B cell (primary cell): ENCODE measurements around the gene MPEG1. TPM values are rescaled to one million over a fixed set of nuclear protein-coding genes. Genes with fewer than 3 reads are reported as not detected.

Source experiments
- ATAC-seq: fragments of 200-7000 bp; cut with Tn5 transposase; one replicate; pipeline ENCODE4 v1.10.0; 2021; ENCODE audit warnings: low read depth, mild to moderate bottlenecking, moderate number of reproducible peaks, moderate library complexity
- CTCF ChIA-PET: fragments of 350-600 bp; sonication (Branson Sonifier 250); formaldehyde crosslinking; loops from one replicate; lab custom pipeline; 2021; ENCODE audit warnings: antibody characterized with exemption, inconsistent platforms; lab: Charles Lee
- POLR2A ChIA-PET: fragments of 350-600 bp; sonication (Branson Sonifier 250); formaldehyde crosslinking; loops from one replicate; lab custom pipeline; 2021; ENCODE audit warnings: antibody characterized with exemption; lab: Charles Lee
- DNase-seq: peaks from one replicate; pipeline ENCODE4 v3.0.0; 2013
- H2AFZ ChIP-seq: 2 replicates; pipeline ENCODE4 v1.6.1; 2012; ENCODE audit warnings: mild to moderate bottlenecking, low read depth, low read length; ENCODE audit not compliant: insufficient read depth, poor library complexity, severe bottlenecking
- H3K27ac ChIP-seq, 2 donors: 1 replicate in 1 of 2; 2 replicates in 1 of 2; pipeline ENCODE4 v1.5.1; 2012 to 2013; ENCODE audit warnings: low read length in 2 of 2, mild to moderate bottlenecking in 2 of 2, moderate library complexity in 1 of 2
- H3K27me3 ChIP-seq, 4 experiments: fragments of 200-600 bp in 1 of 4; sonication (generic) in 1 of 4; replicated peaks in 1 of 4; 1 replicate in 2 of 4; 2 replicates in 2 of 4; pipeline versions ENCODE4 v1.6.1 to v1.7.0; 2013 to 2016; ENCODE audit warnings: low read length in 3 of 4, mild to moderate bottlenecking in 2 of 4, mixed read lengths in 1 of 4, moderate library complexity in 1 of 4; ENCODE audit not compliant: insufficient read depth in 4 of 4, control insufficient read depth in 3 of 4; ENCODE audit errors: control extremely low read depth in 1 of 4
- H3K36me3 ChIP-seq, 2 experiments: replicated peaks in 1 of 2; 1 replicate in 1 of 2; 2 replicates in 1 of 2; pipeline versions ENCODE4 v1.6.1 to v1.7.1; 2013; ENCODE audit warnings: low read length in 1 of 2; ENCODE audit not compliant: insufficient read depth in 2 of 2, control insufficient read depth in 1 of 2; ENCODE audit errors: control extremely low read depth in 1 of 2, extremely low read depth in 1 of 2
- H3K4me1 ChIP-seq, 2 donors: fragments of 200-600 bp in 1 of 2; sonication (generic) in 1 of 2; 1 replicate in 1 of 2; 2 replicates in 1 of 2; pipeline versions ENCODE4 v1.5.1 to v1.6.1; 2013 to 2017; ENCODE audit warnings: low read length in 2 of 2; ENCODE audit not compliant: control insufficient read depth in 2 of 2, insufficient read depth in 2 of 2
- H3K4me2 ChIP-seq: replicated peaks from 2 replicates; pipeline ENCODE3; 2012; ENCODE audit warnings: mild to moderate bottlenecking, low read depth, low read length; ENCODE audit not compliant: poor library complexity, severe bottlenecking
- H3K4me3 ChIP-seq, 5 experiments: fragments of 200-600 bp in 1 of 5; sonication (generic) in 1 of 5; 1 replicate in 3 of 5; 2 replicates in 2 of 5; pipeline versions ENCODE4 v1.5.1 to v1.7.0; 2011 to 2016; ENCODE audit warnings: low read length in 4 of 5, mild to moderate bottlenecking in 4 of 5, low read depth in 2 of 5, control low read depth in 1 of 5, moderate library complexity in 1 of 5; ENCODE audit not compliant: insufficient read depth in 1 of 5; ENCODE audit errors: control extremely low read depth in 1 of 5, extremely low read depth in 1 of 5
- H3K79me2 ChIP-seq: fragments of 200-600 bp; sonication (generic); one replicate; pipeline ENCODE4 v1.6.0; 2016; ENCODE audit warnings: low read length; ENCODE audit not compliant: control insufficient read depth, insufficient read depth
- H3K9ac ChIP-seq: fragments of 200-600 bp; sonication (generic); 2 replicates; pipeline ENCODE4 v1.6.1; 2017; ENCODE audit warnings: mild to moderate bottlenecking, low read length, moderate library complexity
- H3K9me3 ChIP-seq, 3 donors: one replicate each; pipeline versions ENCODE4 v1.6.1 to v1.7.1; 2013; ENCODE audit warnings: low read length in 2 of 3; ENCODE audit not compliant: control insufficient read depth in 2 of 3, insufficient read depth in 1 of 3; ENCODE audit errors: control extremely low read depth in 1 of 3
- H4K20me1 ChIP-seq: 2 replicates; pipeline ENCODE4 v1.6.0; 2012; ENCODE audit warnings: mild to moderate bottlenecking, low read length; ENCODE audit not compliant: insufficient read depth, control insufficient read depth, poor library complexity, severe bottlenecking
- H3K27ac Mint-ChIP-seq: one replicate; pipeline ENCODE4 v1.8.0; 2021; ENCODE audit warnings: mixed read lengths
- H3K27me3 Mint-ChIP-seq: one replicate; pipeline ENCODE4 v1.8.0; 2021; ENCODE audit warnings: mixed read lengths
- H3K4me1 Mint-ChIP-seq: one replicate; pipeline ENCODE4 v1.8.0; 2021; ENCODE audit warnings: mixed read lengths
- H3K4me3 Mint-ChIP-seq: one replicate; pipeline ENCODE4 v1.8.0; 2021; ENCODE audit warnings: mixed read lengths
- H3K9me3 Mint-ChIP-seq: one replicate; pipeline ENCODE4 v1.8.0; 2022; ENCODE audit warnings: mixed read lengths; ENCODE audit not compliant: insufficient read depth
- EZH2 ChIP-seq: IDR thresholded peaks from 2 replicates; pipeline ENCODE4 v1.6.1; 2012; ENCODE audit warnings: borderline replicate concordance, low read depth, mild to moderate bottlenecking, moderate library complexity, low read length; ENCODE audit not compliant: insufficient read depth, poor library complexity, severe bottlenecking
- WGBS: methylation state at CpG from one replicate; pipeline ENCODE4 v1.1.5; 2013; ENCODE audit warnings: missing lambda C conversion rate; ENCODE audit not compliant: insufficient coverage; 5-methylcytosine and 5-hydroxymethylcytosine counted together
- intact Hi-C: fragments of 100-400 bp; cut with micrococcal nuclease; formaldehyde crosslinking; loops from one replicate; pipeline ENCODE4 v1.10.0; 2022
- polyA plus RNA-seq: library from polyadenylated mRNA; depleted of rRNA; stranded (reverse); fragments of >200 nt; gene quantifications from 2 replicates; pipeline ENCODE4 v1.2.3, GENCODE V29; 2012
- total RNA-seq, 2 donors: library from RNA; stranded (reverse); fragments of 120-200 nt in 1 of 2; gene quantifications; 1 replicate in 1 of 2; 2 replicates in 1 of 2; pipeline versions ENCODE4 v1.2.3 to v1.2.4, GENCODE V29; 2013 to 2022
- TF ChIP-seq, protein P1 (sequence below): fragments of 200-600 bp; IDR thresholded peaks from one replicate; pipeline ENCODE4 v1.8.0; 2022; ENCODE audit warnings: antibody characterized with exemption, mild to moderate bottlenecking

The MPEG1 gene
- total and polyA plus RNA-seq, 2 donors (not counting 1 experiment from before 2014, with no cell fraction given), result 27.7 to 151 TPM

DNA sequence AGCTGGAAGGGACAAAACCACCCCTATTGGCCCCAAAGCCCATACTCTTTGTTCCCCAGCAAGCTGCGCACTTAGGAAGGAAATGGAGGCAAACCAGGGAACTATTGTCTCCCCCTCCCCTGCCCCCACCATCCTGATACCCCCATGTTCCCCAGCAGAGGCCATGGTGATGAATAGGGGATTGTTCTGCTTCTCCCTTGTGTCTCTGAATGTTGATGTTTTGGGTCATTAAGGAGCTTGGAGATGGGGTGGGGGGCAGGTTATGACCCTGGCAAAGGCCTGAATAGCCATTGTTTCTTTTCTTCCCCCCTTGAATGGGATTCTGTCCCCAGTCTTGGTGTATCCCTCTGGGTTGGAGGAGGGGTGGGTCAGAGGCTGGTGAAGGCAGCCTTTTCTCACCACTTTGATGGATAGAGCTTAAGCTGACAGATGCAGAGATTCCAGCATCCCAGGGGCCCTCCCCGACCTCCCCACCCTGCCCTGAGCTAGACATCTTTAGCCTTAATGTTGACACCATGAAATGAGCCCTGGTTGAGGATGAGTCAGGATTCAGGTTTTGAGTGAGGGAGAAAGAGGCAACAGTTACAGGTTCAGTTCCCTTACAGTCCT, 32.5 kb downstream of the MPEG1 start:
- H3K4me1 ChIP-seq, result peaks cover 0 to under 1% of the 10 kb centered on the region in 2 donors
- no peak overlapping the region for H3K4me3 ChIP-seq
- peaks cover 8% of the 10 kb centered on the region for H3K9me3 Mint-ChIP-seq
- no peak for TF ChIP-seq EZH2
- TF ChIP-seq, protein P1, sequence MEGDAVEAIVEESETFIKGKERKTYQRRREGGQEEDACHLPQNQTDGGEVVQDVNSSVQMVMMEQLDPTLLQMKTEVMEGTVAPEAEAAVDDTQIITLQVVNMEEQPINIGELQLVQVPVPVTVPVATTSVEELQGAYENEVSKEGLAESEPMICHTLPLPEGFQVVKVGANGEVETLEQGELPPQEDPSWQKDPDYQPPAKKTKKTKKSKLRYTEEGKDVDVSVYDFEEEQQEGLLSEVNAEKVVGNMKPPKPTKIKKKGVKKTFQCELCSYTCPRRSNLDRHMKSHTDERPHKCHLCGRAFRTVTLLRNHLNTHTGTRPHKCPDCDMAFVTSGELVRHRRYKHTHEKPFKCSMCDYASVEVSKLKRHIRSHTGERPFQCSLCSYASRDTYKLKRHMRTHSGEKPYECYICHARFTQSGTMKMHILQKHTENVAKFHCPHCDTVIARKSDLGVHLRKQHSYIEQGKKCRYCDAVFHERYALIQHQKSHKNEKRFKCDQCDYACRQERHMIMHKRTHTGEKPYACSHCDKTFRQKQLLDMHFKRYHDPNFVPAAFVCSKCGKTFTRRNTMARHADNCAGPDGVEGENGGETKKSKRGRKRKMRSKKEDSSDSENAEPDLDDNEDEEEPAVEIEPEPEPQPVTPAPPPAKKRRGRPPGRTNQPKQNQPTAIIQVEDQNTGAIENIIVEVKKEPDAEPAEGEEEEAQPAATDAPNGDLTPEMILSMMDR, result no peak
- ChIA-PET CTCF (interaction anchor here (0.7 to 18.8 kb wide), 11 partner anchors 7 to 249 kb away, joined by 3 to 215 read pairs (median 4); partner anchors contain the start of genes DTX4 and MPEG1), POLR2A (interaction anchor here (0.6 to 0.9 kb wide), 2 partner anchors 22 to 106 kb away, joined by 3 read pairs; no protein-coding TSS in a partner anchor)
- no peak overlapping the region for H3K27ac ChIP-seq
- no peak for ATAC-seq
- no peak overlapping the region for H3K4me3 Mint-ChIP-seq
- no peak for DNase-seq
- peaks cover 12% of the 10 kb centered on the region for H3K4me1 Mint-ChIP-seq
- no peak overlapping the region for H3K27ac Mint-ChIP-seq
- 83% methylated on average over 1 of the region's 2 CpGs for WGBS
- H3K27me3 Mint-ChIP-seq, result no peaks in the 10 kb centered on the region
- H3K36me3 ChIP-seq, result peaks cover 3 to 59% of the 10 kb centered on the region in 2 experiments
- peaks cover 61% of the 10 kb centered on the region for H4K20me1 ChIP-seq
- H3K9ac ChIP-seq, result no peak overlapping the region
- intact Hi-C loops, result no loop called here
- peaks cover 83% of the 10 kb centered on the region for H3K79me2 ChIP-seq
- H3K4me2 ChIP-seq, result no peak overlapping the region
- no peaks in the 10 kb centered on the region for H3K27me3 ChIP-seq
- no peak overlapping the region for H2AFZ ChIP-seq
- peaks cover 0 to 9% (median 7%) of the 10 kb centered on the region in 3 donors for H3K9me3 ChIP-seq

GRCh38 chr11:59179121-59179520, 33.6 kb downstream of the MPEG1 start:
- POLR2A ChIA-PET, result no interaction called here
- TF ChIP-seq, protein P1, result no peak
- TF ChIP-seq EZH2, result no peak

More at GRCh38 chr11:59179121-59179520, 33.6 kb downstream of the MPEG1 start:
- Histone ChIP-seq H3K79me2 (peaks cover 88% of the 10 kb centered on the region), H3K4me1 (peaks cover 11 to 12% of the 10 kb centered on the region in 2 donors), H3K4me3 (no peak overlapping the region), H3K9ac (no peak overlapping the region), H3K27me3 (no peaks in the 10 kb centered on the region), H3K27ac (no peak overlapping the region), H4K20me1 (peaks cover 62% of the 10 kb centered on the region), H3K9me3 (peaks cover 0 to 9% (median 7%) of the 10 kb centered on the region in 3 donors), H3K36me3 (peaks cover 3 to 50% of the 10 kb centered on the region in 2 experiments), H3K4me2 (no peak overlapping the region), H2AFZ (no peak overlapping the region)
- no peak overlapping the region for H3K27ac Mint-ChIP-seq
- WGBS, result 93% methylated on average over 1 of the region's 2 CpGs
- CTCF ChIA-PET, result interaction anchor here (18.8 kb wide), 1 partner anchor 6 kb away, joined by 215 read pairs; the partner anchor contains the start of gene DTX4
- H3K27me3 Mint-ChIP-seq, result no peaks in the 10 kb centered on the region
- no peak for ATAC-seq
- H3K9me3 Mint-ChIP-seq, result peaks cover 8% of the 10 kb centered on the region
- intact Hi-C loops, result loop anchor here (10.0 kb wide), 1 partner anchor 486 kb away; the partner anchor contains the start of gene PATL1
- H3K4me3 Mint-ChIP-seq, result no peak overlapping the region
- DNase-seq, result no peak
- H3K4me1 Mint-ChIP-seq, result peaks cover 22% of the 10 kb centered on the region
